ENCODE data around the gene TLE2.
A peak's percentile ranks its signal among the peaks of the same experiment; 100 is the strongest.

TLE2 gene

GRCh38 chr19:2949939-2950285 lies 79.2 kb downstream of the TLE2 start:
- TF ChIP-seq CTCF (IDR thresholded peaks at IDR 0.05): no peak
- Histone ChIP-seq H3K27ac (peak overlapping the region; percentile 94 to 97), H3K4me3 (peak overlapping the region; percentile 78)
- DNase-seq (ENCODE audit: low spot score): no peak
